ENCODE measurements around the gene MEAK7. TPM values are rescaled to one million over a fixed set of nuclear protein-coding genes. Genes with fewer than 3 reads are reported as not detected.

MEAK7 gene
- polyA plus RNA-seq, 6 donors from 2014 or later = 2.1 to 4.7 (median 3.1) TPM

DNA sequence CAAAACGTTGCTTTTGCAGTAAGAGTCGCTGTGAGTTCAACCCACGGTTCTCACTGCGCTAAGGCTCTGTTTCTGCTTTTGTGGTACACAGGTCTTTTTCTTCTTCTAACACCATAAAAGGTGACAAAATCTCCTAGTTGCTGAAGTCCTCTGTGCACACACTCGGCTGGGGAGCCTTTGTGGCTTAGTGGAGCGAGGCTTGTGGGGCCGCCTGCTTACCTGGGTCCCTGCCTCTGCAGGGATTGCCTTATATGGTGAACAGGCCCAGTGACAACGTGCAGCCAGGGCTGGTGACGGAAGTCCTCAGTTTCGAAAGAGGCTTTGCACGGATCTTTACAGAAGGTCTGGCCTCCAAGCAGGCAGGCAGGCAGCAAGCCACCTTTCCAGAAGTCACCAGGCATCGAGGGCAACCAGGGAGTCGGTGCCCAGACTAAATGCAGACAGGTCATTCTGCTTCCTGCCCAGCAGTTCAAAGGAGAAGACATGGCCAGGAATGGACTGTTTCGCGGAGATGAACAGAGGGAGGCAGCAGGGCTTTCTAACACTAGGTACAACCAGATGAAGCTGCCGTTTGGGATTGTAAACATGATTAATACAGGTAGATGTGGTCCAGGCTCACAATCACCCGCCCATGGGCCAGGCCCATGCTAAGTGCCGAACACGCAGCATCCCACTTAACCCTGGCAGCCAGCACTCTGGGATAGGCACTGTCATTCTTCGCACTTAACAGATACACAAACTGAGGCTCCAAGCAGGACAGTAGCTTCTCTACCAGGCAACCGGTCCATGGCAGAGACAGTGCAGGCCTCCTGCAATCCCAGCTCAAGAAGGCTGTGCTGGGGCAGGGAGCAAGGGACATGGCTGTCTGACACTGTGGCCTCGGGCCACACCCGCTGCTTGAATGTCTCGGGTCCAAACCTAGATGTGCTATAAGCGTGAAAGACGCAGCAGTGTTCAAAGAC is 10.7 kb upstream of the MEAK7 start:
- no peaks in the 10 kb centered on the region for H3K36me3 Mint-ChIP-seq
- H3K4me1 Mint-ChIP-seq = peaks cover 17 to 32% (median 29%) of the 10 kb centered on the region in 3 donors
- no peaks in the 10 kb centered on the region for H3K27me3 Mint-ChIP-seq
- peak; percentile 94 to 98 for ATAC-seq (ENCODE audit: low read depth in 2 of 2)
- peak overlapping the region; percentile 3 to 92 (median 84) for H3K27ac Mint-ChIP-seq
- peak; percentile 39 for DNase-seq
- peak overlapping the region in 6 of 8 donors; percentile 30 to 71 (median 52) for H3K4me3 Mint-ChIP-seq
- H3K9me3 Mint-ChIP-seq = no peaks in the 10 kb centered on the region

DNA sequence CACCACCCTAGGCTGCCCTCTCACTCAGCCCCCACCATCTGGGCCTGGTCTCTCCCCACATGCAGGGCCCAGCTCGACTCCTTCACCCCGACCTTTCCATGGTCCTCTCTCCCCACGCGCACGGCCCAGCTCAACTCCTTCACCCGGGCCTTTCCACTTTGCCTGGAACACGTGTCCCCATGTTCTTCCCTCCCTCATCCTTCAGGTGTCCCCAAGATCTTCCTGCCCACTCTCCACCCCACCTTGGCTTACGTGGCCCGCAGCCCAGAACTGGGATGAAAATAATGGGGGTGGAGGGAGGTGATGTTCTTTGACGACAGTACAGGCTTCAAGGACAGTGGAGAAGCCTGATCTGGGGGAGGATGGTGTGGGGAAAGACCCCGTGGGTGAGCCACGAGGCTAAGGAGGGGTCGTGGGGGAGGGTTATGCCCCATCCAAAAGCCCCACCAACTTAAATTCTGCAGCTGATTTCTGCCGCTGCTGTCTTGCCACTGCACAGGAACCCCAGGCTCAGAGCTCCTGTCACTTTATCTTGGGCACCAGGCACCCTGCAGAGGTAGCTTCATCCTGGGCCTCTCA is 9.9 kb upstream of the MEAK7 start:
- peak overlapping the region in 5 of 6 donors; percentile 20 to 92 (median 85) for H3K27ac Mint-ChIP-seq
- DNase-seq = no peak
- peak overlapping the region in 5 of 8 donors; percentile 42 to 71 (median 47) for H3K4me3 Mint-ChIP-seq
- peaks cover 20 to 32% (median 29%) of the 10 kb centered on the region in 3 donors for H3K4me1 Mint-ChIP-seq
- no peaks in the 10 kb centered on the region for H3K36me3 Mint-ChIP-seq
- H3K9me3 Mint-ChIP-seq = no peaks in the 10 kb centered on the region
- no peaks in the 10 kb centered on the region for H3K27me3 Mint-ChIP-seq
- ATAC-seq (ENCODE audit: low read depth in 2 of 2) = no peak

GRCh38 chr16:84513666-84514065 is 9.2 kb upstream of the MEAK7 start:
- Mint-ChIP-seq H3K36me3 (no peaks in the 10 kb centered on the region), H3K9me3 (no peaks in the 10 kb centered on the region), H3K4me3 (no peak overlapping the region), H3K27ac (peak overlapping the region in 1 of 6 donors; percentile 22), H3K4me1 (peaks cover 20 to 33% (median 29%) of the 10 kb centered on the region in 3 donors), H3K27me3 (no peaks in the 10 kb centered on the region)
- DNase-seq (no peak), ATAC-seq (ENCODE audit: low read depth in 2 of 2) (no peak)

DNA sequence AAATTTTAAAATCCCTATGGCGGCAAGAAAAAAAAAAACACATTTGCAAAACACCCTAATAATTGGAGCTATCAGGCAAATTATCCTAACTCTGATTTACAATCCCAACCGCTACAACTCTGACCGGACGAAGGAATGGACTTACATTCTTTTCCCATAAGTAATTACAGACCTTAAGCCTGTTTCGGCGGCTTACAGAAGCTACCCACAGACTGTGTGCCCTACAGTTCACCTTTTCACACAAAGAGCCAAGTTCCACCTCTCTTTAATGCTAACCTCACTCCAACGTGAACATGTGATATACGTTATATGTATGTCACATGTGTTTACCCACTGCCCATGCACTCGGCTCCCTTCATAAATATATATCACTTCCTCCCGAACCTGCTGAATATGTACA is 8.7 kb upstream of the MEAK7 start:
- H3K36me3 Mint-ChIP-seq = no peaks in the 10 kb centered on the region
- H3K4me1 Mint-ChIP-seq = peaks cover 20 to 37% (median 29%) of the 10 kb centered on the region in 3 donors
- no peak overlapping the region for H3K4me3 Mint-ChIP-seq
- peak overlapping the region in 3 of 6 donors; percentile 22 to 87 (median 75) for H3K27ac Mint-ChIP-seq
- ATAC-seq (ENCODE audit: low read depth in 2 of 2) = no peak
- no peaks in the 10 kb centered on the region for H3K27me3 Mint-ChIP-seq
- no peaks in the 10 kb centered on the region for H3K9me3 Mint-ChIP-seq
- DNase-seq = no peak

GRCh38 chr16:84511831-84512230 is 7.4 kb upstream of the MEAK7 start:
- no peak for DNase-seq
- Mint-ChIP-seq H3K4me3 (peak overlapping the region in 2 of 8 donors; percentile 10 to 36), H3K27me3 (no peaks in the 10 kb centered on the region), H3K27ac (peak overlapping the region in 2 of 6 donors; percentile 18 to 88), H3K9me3 (no peaks in the 10 kb centered on the region), H3K4me1 (peaks cover 26 to 43% (median 37%) of the 10 kb centered on the region in 3 donors), H3K36me3 (no peaks in the 10 kb centered on the region)
- no peak for ATAC-seq (ENCODE audit: low read depth in 2 of 2)

- H3K36me3 Mint-ChIP-seq = no peaks in the 10 kb centered on the region
- H3K27ac Mint-ChIP-seq = peak overlapping the region in 4 of 6 donors; percentile 18 to 88 (median 38)
- no peaks in the 10 kb centered on the region for H3K27me3 Mint-ChIP-seq
- ATAC-seq (ENCODE audit: low read depth in 2 of 2) (peak; percentile 16 to 29), DNase-seq (peak; percentile 74)
- H3K9me3 Mint-ChIP-seq = no peaks in the 10 kb centered on the region
- H3K4me1 Mint-ChIP-seq = peaks cover 28 to 43% (median 42%) of the 10 kb centered on the region in 3 donors
- H3K4me3 Mint-ChIP-seq = peak overlapping the region in 3 of 8 donors; percentile 10 to 58 (median 14)
These were observed 6.8 kb upstream of the MEAK7 start for GRCh38 chr16:84511180-84511800.

DNA sequence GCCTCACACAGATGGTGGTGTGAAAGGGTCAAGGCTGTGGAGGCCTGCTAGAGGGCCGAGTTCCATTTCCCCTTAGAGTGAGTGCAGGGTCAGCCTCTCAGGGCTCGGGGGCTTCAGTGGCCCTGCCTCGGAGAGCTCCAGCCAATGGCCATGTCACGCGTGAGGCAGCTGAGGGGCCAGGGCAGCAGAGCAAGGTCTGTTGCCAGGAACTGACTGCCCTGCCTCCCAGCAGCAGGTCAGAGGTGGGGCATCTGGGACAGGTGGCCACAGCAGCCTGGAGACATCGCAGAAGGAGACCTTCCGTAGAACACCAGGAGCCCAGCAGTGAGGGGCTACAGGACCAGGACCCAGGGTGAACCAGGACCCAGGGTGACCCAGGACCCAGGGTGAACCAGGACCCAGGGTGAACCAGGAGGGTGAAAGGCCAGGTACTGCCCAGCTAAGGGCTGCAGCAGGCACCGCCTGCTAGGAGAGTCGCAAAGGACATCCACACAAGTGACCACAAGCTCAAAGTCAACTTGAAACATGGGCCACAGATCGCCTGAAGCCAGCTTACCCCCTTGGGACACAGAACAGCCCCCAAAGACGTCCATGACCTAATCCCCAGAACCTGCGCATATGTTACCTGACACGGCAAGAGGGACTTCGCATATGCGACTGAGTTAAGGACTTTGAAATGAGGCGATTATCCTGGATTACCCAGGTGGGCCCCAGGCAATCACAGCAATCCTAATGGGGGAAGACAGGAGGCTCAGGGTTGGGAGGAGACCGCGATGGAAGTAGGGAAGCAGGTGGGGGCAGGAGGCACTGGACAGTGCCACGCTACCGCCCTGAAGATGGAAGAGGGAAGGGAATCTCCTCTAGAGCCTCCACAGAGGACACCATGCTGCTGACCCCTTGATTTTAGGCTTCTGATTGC is 4.8 kb upstream of the MEAK7 start:
- no peaks in the 10 kb centered on the region for H3K27me3 Mint-ChIP-seq
- H3K9me3 Mint-ChIP-seq = no peaks in the 10 kb centered on the region
- ATAC-seq (ENCODE audit: low read depth in 2 of 2) (no peak), DNase-seq (no peak)
- no peaks in the 10 kb centered on the region for H3K36me3 Mint-ChIP-seq
- H3K27ac Mint-ChIP-seq = peak overlapping the region in 1 of 6 donors; percentile 13
- H3K4me1 Mint-ChIP-seq = peaks cover 39 to 49% (median 47%) of the 10 kb centered on the region in 3 donors
- H3K4me3 Mint-ChIP-seq = no peak overlapping the region

DNA sequence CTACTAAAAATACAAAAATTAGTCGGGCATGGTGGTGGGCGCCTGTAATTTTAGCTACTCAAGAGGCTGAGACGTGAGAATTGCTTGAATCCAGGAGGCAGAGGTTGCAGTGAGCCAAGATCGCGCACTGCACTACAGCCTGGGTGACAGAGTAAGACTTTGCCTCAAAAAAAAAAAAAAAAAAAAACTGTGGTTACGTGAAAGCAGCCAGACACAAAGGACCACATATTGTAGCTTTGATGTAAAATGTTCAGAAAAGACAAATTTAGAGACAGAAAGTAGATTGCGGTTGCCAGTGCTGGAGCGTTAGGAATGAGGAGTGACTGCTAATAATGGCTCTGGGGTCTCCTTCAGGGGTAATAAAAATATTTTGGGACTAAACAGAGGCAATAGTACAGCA is 4.0 kb upstream of the MEAK7 start:
- no peaks in the 10 kb centered on the region for H3K27me3 Mint-ChIP-seq
- peaks cover 36 to 50% (median 48%) of the 10 kb centered on the region in 3 donors for H3K4me1 Mint-ChIP-seq
- ATAC-seq (ENCODE audit: low read depth in 2 of 2) = no peak
- peak overlapping the region in 1 of 8 donors; percentile 63 for H3K4me3 Mint-ChIP-seq
- no peak for DNase-seq
- no peaks in the 10 kb centered on the region for H3K9me3 Mint-ChIP-seq
- H3K27ac Mint-ChIP-seq = peak overlapping the region in 1 of 6 donors; percentile 50
- no peaks in the 10 kb centered on the region for H3K36me3 Mint-ChIP-seq

DNA sequence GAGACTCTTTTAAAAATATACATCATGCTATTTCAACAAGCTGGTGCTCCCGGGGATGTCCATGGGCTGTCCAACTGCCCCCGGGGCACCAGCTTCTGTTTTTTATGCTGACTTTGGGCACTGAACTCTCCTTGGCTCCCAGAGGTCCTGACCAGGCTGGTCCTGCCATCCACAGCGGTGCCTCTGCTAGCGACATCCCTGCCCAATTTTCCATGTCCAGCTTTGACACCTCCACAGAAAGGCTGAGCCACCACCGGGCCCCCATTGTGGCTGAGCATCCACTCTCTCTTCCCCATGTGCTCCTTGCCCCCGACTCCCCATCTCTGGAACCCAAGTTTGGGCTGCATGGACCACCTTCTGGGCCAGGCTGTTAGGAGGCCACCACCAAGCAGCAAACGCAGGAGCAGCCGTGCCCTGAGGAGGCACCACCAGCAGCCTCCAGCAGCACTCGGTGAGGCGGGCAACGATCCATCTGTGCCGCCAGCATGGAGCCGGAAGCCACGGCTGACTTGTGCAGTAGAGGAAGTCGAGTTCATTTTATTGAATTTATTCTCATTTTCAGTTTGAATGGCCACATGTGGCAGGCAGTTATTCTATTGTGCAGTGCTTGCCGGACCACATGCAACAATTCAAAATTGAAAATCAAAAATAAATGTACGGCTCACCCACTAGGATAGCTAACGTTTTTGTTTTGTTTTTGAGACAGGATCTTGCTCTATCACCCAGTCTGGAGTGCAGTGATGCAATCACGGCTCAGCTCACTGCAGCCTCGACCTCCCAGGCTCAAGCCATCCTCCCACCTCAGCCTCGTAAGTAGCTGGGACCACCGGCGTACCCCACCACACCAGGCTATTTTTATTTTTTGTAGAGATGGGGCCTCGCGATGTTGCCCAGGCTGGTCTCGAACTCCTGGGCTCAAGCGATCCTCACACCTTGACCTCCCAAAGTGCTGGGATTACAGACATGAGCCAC is 2.8 kb upstream of the MEAK7 start:
- ATAC-seq (ENCODE audit: low read depth in 2 of 2) (peak; percentile 20 to 36), DNase-seq (no peak)
- H3K27ac Mint-ChIP-seq = peak overlapping the region; percentile 38 to 92 (median 66)
- H3K27me3 Mint-ChIP-seq = no peaks in the 10 kb centered on the region
- H3K36me3 Mint-ChIP-seq = no peaks in the 10 kb centered on the region
- H3K9me3 Mint-ChIP-seq = no peaks in the 10 kb centered on the region
- peak overlapping the region; percentile 37 to 91 (median 79) for H3K4me3 Mint-ChIP-seq
- peaks cover 36 to 59% (median 49%) of the 10 kb centered on the region in 3 donors for H3K4me1 Mint-ChIP-seq

DNA sequence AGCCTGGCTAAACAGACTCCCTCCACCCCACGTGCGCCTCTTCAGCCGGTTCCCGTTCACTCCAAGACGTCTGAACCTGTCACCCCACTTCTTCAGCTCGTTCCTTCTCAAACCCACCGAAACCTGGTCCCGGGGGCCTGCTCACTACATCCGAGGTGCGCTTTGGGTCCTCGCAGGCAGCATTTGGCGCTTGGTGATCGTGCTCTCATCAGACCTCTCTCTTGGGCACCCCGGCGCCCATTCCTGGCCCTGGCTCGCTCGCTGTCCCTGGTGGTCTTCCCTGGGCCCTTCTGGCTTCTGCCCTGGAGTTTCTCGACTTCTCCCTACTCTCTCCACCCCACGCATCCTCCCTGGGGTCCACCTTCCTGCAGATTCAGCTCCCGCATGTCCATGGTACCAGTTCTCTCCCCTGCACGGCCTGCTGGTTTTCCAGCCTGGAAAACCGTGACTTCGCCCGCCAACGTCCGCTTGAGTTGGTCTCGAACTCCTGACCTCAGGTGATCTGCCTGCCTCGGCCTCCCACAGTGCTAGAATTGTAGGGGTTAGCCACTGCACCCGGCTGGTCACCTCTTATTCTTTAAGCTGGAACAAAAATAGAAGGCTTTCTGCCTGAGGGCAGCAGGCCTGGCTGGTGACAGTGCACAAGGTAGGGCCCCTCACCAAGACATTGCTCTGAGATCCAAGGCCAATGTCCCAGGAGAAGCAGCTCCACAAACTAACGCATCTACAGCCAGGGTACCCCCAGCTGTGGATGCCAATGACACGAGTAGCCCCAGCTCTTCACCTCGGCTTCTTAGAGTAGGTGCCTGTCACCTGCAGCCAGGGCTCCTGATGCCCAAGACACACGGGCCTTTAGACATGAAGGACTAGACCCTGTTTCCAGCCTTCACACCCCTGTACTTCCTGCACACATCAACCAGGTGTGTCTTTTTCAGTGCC is 1.1 kb upstream of the MEAK7 start:
- Mint-ChIP-seq H3K4me1 (peaks cover 34 to 47% (median 45%) of the 10 kb centered on the region in 3 donors), H3K27me3 (no peaks in the 10 kb centered on the region), H3K27ac (peak overlapping the region in 5 of 6 donors; percentile 53 to 96 (median 93)), H3K36me3 (no peaks in the 10 kb centered on the region), H3K4me3 (peak overlapping the region; percentile 80 to 94 (median 90)), H3K9me3 (no peaks in the 10 kb centered on the region)
- no peak for DNase-seq
- no peak for ATAC-seq (ENCODE audit: low read depth in 2 of 2)

Data from naive B cell (primary cell).